K562 (cell line): ENCODE data around the gene FBXL13. TPM values are rescaled to one million over a fixed set of nuclear protein-coding genes. Genes with fewer than 3 reads are reported as not detected.

ENCODE experiments used
- ATAC-seq: fragments of 200-7000 bp; cut with Tn5 transposase; 3 replicates; pipeline ENCODE4 v1.9.1; 2020; ENCODE audit warnings: moderate library complexity
- BruUV-seq: library from RNA; stranded (reverse); fragments of 400-500 nt; replicated peaks from 2 replicates; lab custom pipeline; 2021; lab: Mats Ljungman, UMichigan
- CTCF ChIA-PET: fragments of 300-600 bp; formaldehyde crosslinking; extraction: SDS; loops from one replicate; lab custom pipeline; 2021; ENCODE audit warnings: low intra/inter-chr PET ratio; lab: Yijun Ruan, JAX
- POLR2A ChIA-PET: fragments of 300-600, 350-650 bp; sonication (Branson Sonifier 250); formaldehyde crosslinking; extraction: SDS; loops from one replicate; lab custom pipeline; 2021; ENCODE audit warnings: antibody characterized with exemption, inconsistent platforms; lab: Yijun Ruan, JAX
- DNase-seq, 4 experiments: peaks; one replicate each; pipeline versions ENCODE4 v3.0.0 to v3.0.0-alpha.2; 2011 to 2018; ENCODE audit warnings: low spot score in 3 of 4, mixed read lengths in 3 of 4; ENCODE audit errors: extremely low read depth in 1 of 4
- FAIRE-seq: peaks from 2 replicates; lab custom pipeline; 2011; peaks lifted over from hg19 to GRCh38; lab: Jason Lieb, UNC
- H2AFZ ChIP-seq: 2 replicates; pipeline ENCODE4 v1.6.0; 2011; ENCODE audit warnings: low read depth, low read length, control low read depth, inconsistent platforms
- H3K27ac ChIP-seq: fragments of 200-600 bp; 3 replicates; pipeline ENCODE4 v1.8.0; 2011; ENCODE audit warnings: low read depth, mild to moderate bottlenecking, control low read depth, inconsistent platforms, low read length, moderate library complexity, mixed read lengths; ENCODE audit errors: extremely low read depth
- H3K27me3 ChIP-seq, 2 experiments: fragments of 300-600 bp in 1 of 2; 2 replicates in 1 of 2; 3 replicates in 1 of 2; pipeline versions ENCODE4 v1.6.0 to v1.8.0; 2011; ENCODE audit warnings: inconsistent platforms in 2 of 2, low read length in 2 of 2, mild to moderate bottlenecking in 1 of 2, mixed read lengths in 1 of 2, moderate library complexity in 1 of 2; ENCODE audit not compliant: control insufficient read depth in 2 of 2, insufficient read depth in 2 of 2
- H3K36me3 ChIP-seq: fragments of 300-600 bp; 3 replicates; pipeline ENCODE4 v1.8.0; 2011; ENCODE audit warnings: mild to moderate bottlenecking, low read length, inconsistent platforms; ENCODE audit not compliant: control insufficient read depth, insufficient read depth
- H3K4me1 ChIP-seq, 2 experiments: fragments of 200-600 bp in 1 of 2; replicated peaks in 1 of 2; 2 replicates in 1 of 2; 3 replicates in 1 of 2; pipeline versions ENCODE4 v1.5.1 to v1.8.0; 2011; ENCODE audit warnings: inconsistent platforms in 2 of 2, low read length in 2 of 2, mild to moderate bottlenecking in 1 of 2, mixed read lengths in 1 of 2, moderate library complexity in 1 of 2; ENCODE audit not compliant: control insufficient read depth in 2 of 2, insufficient read depth in 2 of 2
- H3K4me2 ChIP-seq: 2 replicates; pipeline ENCODE4 v1.6.1; 2011; ENCODE audit warnings: low read length, control low read depth, inconsistent platforms, mixed read lengths; ENCODE audit not compliant: insufficient read depth
- H3K4me3 ChIP-seq: fragments of 200-600 bp; sonication (generic), shearing (Covaris generic); 2 replicates; pipeline ENCODE4 v1.5.1; 2016; ENCODE audit warnings: control low read depth, inconsistent platforms
- H3K79me2 ChIP-seq: fragments of 200-600 bp; 3 replicates; pipeline ENCODE4 v1.8.0; 2011; ENCODE audit warnings: low read length, inconsistent platforms; ENCODE audit not compliant: control insufficient read depth, insufficient read depth
- H3K9ac ChIP-seq, 2 experiments: 2 replicates each; pipeline versions ENCODE4 v1.6.0 to v1.6.1; 2011; ENCODE audit warnings: low read depth in 2 of 2, low read length in 2 of 2, control low read depth in 1 of 2, inconsistent platforms in 1 of 2, mild to moderate bottlenecking in 1 of 2, mixed read lengths in 1 of 2; ENCODE audit not compliant: insufficient read depth in 1 of 2
- H3K9me1 ChIP-seq: one replicate; pipeline ENCODE4 v1.6.0; 2011; ENCODE audit warnings: inconsistent platforms, mild to moderate bottlenecking, low read length, moderate library complexity; ENCODE audit not compliant: control insufficient read depth, insufficient read depth
- H3K9me3 ChIP-seq: replicated peaks from 2 replicates; pipeline ENCODE4 v1.5.1; 2011; ENCODE audit warnings: low read depth, low read length, inconsistent platforms; ENCODE audit not compliant: control insufficient read depth, insufficient read depth
- H4K20me1 ChIP-seq: replicated peaks from 2 replicates; pipeline ENCODE4 v1.6.1; 2011; ENCODE audit warnings: low read length, inconsistent platforms, mixed read lengths; ENCODE audit not compliant: control insufficient read depth, insufficient read depth
- CBX3 ChIP-seq, 2 experiments: IDR thresholded peaks; 1 replicate in 1 of 2; 2 replicates in 1 of 2; pipeline ENCODE4 v1.6.1; 2012; ENCODE audit warnings: inconsistent platforms in 2 of 2, low read length in 2 of 2, borderline replicate concordance in 1 of 2, control low read depth in 1 of 2
- CTBP1 ChIP-seq: fragments of 450-650 bp; IDR thresholded peaks from 2 replicates; pipeline ENCODE4 v1.6.1; 2016; ENCODE audit warnings: borderline replicate concordance
- HNRNPL ChIP-seq: fragments of 200-400 bp; formaldehyde crosslinking; IDR thresholded peaks from 2 replicates; pipeline ENCODE4 v1.6.1; 2017; ENCODE audit warnings: low read depth, mild to moderate bottlenecking, low read length
- HOXB6 ChIP-seq: fragments of 250-450 bp; sonication (Bioruptor Pico); IDR thresholded peaks from 2 replicates; pipeline ENCODE4 v1.5.1; 2022; ENCODE audit warnings: mild to moderate bottlenecking, borderline replicate concordance
- MTA3 ChIP-seq: fragments of 450-650 bp; formaldehyde crosslinking; IDR thresholded peaks from 2 replicates; pipeline ENCODE4 v1.6.1; 2017; ENCODE audit warnings: mild to moderate bottlenecking, borderline replicate concordance
- RAD21 ChIP-seq, 2 experiments: fragments of 250-450 bp in 1 of 2; fragments of 450-650 bp in 1 of 2; sonication (Bioruptor Pico) in 1 of 2; formaldehyde crosslinking in 1 of 2; IDR thresholded peaks in 1 of 2; conservative IDR thresholded peaks in 1 of 2; 2 replicates each; pipeline versions ENCODE4 v1.4.0 to v1.8.0; 2020 to 2022; ENCODE audit warnings: mild to moderate bottlenecking in 2 of 2, moderate library complexity in 1 of 2
- SMC3 ChIP-seq: conservative IDR thresholded peaks from 2 replicates; pipeline ENCODE4 v1.6.1; 2011; ENCODE audit warnings: low read depth, low read length, improper control_type of control experiment; ENCODE audit not compliant: insufficient read depth
- STAG1 ChIP-seq: sonication (generic); formaldehyde crosslinking; IDR thresholded peaks from 2 replicates; pipeline ENCODE4 v1.5.0; 2020; ENCODE audit warnings: missing genetic modification reagents, borderline replicate concordance
- TARDBP ChIP-seq: fragments of 450-650 bp; IDR thresholded peaks from 2 replicates; pipeline ENCODE4 v1.6.1; 2016
- ZNF431 ChIP-seq: sonication (generic); formaldehyde crosslinking; IDR thresholded peaks from 2 replicates; pipeline ENCODE4 v1.8.0; 2022; ENCODE audit warnings: mild to moderate bottlenecking, missing genetic modification reagents
- ZNF695 ChIP-seq: fragments of 450-650 bp; formaldehyde crosslinking; IDR thresholded peaks from 2 replicates; pipeline ENCODE4 v1.4.0; 2020; ENCODE audit warnings: mild to moderate bottlenecking, moderate library complexity
- WGBS: fragments of 100-300 bp; shearing (Covaris generic); methylation state at CpG from one replicate; pipeline ENCODE4 v1.1.6; 2016; ENCODE audit warnings: low coverage, mixed read lengths; ENCODE audit not compliant: insufficient coverage; ENCODE audit errors: missing lambda C conversion rate; 5-methylcytosine and 5-hydroxymethylcytosine counted together
- in situ Hi-C: fragments of 300-500 bp; cut with MboI; formaldehyde crosslinking; loops from 4 replicates; pipeline ENCODE4 v1.15.0; 2018; ENCODE audit warnings: inconsistent platforms, mixed read lengths
- intact Hi-C: fragments of 100-400 bp; cut with micrococcal nuclease; formaldehyde crosslinking; loops from 2 replicates; pipeline ENCODE4 v1.14.2; 2022
- polyA plus RNA-seq, 8 experiments: library from polyadenylated mRNA; depleted of rRNA in 4 of 8; stranded (reverse) in 5 of 8; unstranded in 3 of 8; fragments of >200 nt; fragmentation: Nextera tagmentation in 2 of 8; fragmentation: Illumina TruSeq in 1 of 8; extraction: Ambion mirVana in 2 of 8; extraction: Trizol in 1 of 8; gene quantifications; 2 replicates each; pipeline versions ENCODE4 v1.2.1 to v1.2.3, GENCODE V29; 2011 to 2014; ENCODE audit warnings: inconsistent platforms in 1 of 8, missing spikeins in 1 of 8
- total RNA-seq, 7 experiments: library from RNA; depleted of rRNA in 6 of 7; stranded (reverse); fragments of >200 nt in 6 of 7; fragmentation: Illumina TruSeq in 2 of 7; extraction: Trizol in 2 of 7; gene quantifications; 2 replicates each; pipeline versions ENCODE4 v1.2.1 to v1.2.3, GENCODE V29; 2011 to 2021; ENCODE audit warnings: low replicate concordance in 1 of 7
- TF ChIP-seq, protein P1 (sequence below): IDR thresholded peaks from 2 replicates; pipeline ENCODE4 v1.6.1; 2011; ENCODE audit warnings: borderline replicate concordance, low read depth, mild to moderate bottlenecking, moderate library complexity, low read length; ENCODE audit not compliant: insufficient read depth, poor library complexity, severe bottlenecking
- TF ChIP-seq, protein P2 (sequence below), 3 experiments: IDR thresholded peaks in 2 of 3; conservative IDR thresholded peaks in 1 of 3; 2 replicates each; pipeline ENCODE4 v1.5.1; 2011 to 2012; ENCODE audit warnings: low read length in 3 of 3, mild to moderate bottlenecking in 3 of 3, control low read depth in 2 of 3, improper control_type of control experiment in 1 of 3, inconsistent platforms in 1 of 3, low read depth in 1 of 3, mixed read lengths in 1 of 3, moderate library complexity in 1 of 3; ENCODE audit not compliant: insufficient read depth in 2 of 3
- TF ChIP-seq, protein P3 (sequence below): fragments of 450-650 bp; formaldehyde crosslinking; IDR thresholded peaks from 2 replicates; pipeline ENCODE4 v1.4.0; 2020; ENCODE audit warnings: mild to moderate bottlenecking, moderate library complexity

The FBXL13 gene
- total and polyA plus RNA-seq, 9 of the 15 experiments (the other 6 are each of a cell fraction or from before 2014, with no cell fraction given): 16.3 to 55.0 (median 25.4) TPM

DNA sequence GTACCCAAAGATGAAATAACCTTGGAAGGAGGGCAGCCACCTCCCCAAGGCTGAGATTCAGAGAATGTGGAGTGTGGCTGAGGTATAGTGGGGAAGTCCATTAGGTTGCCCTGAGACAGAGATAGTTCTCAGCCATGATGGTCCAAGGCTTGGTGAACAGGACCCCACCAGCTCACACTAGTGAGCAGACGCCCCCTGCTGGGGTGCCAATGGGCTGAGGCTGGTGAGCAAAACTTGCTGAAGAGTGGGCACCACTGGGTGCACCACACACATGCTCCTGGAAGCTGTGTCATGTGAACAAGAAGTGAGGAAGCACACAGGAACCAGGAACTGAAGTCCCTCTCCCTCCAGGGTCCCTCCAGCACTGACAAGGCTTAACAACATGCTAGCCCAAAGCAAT is 8.9 kb downstream of the FBXL13 start:
- Histone ChIP-seq H3K9me3 (no peaks in the 10 kb centered on the region), H3K4me3 (no peak overlapping the region), H3K27ac (no peak overlapping the region), H3K9ac (no peak overlapping the region), H3K36me3 (no peaks in the 10 kb centered on the region), H3K4me2 (no peak overlapping the region), H3K4me1 (no peaks in the 10 kb centered on the region), H3K27me3 (no peaks in the 10 kb centered on the region), H4K20me1 (no peaks in the 10 kb centered on the region), H3K79me2 (no peaks in the 10 kb centered on the region), H3K9me1 (no peaks in the 10 kb centered on the region), H2AFZ (peak overlapping the region; percentile 17; the same call in 1 of the 2 replicates)
- 0% methylated on average over 1 of the region's 1 CpG for WGBS
- ATAC-seq (peak; percentile 82), DNase-seq (peak; percentile 34 to 69 (median 48)), FAIRE-seq (peak; percentile 6)
- intact Hi-C loops: loop anchor here (10.0 kb wide), 1 partner anchor 339 kb away; no protein-coding TSS in a partner anchor
- ChIA-PET CTCF (no interaction called here), POLR2A (no interaction called here)
- no TSS peak for BruUV-seq
- in situ Hi-C loops: loop anchor here (5.0 to 25.0 kb wide), 2 partner anchors 313 to 578 kb away; partner anchors contain the start of gene POLR2J
- TF ChIP-seq, protein P1, sequence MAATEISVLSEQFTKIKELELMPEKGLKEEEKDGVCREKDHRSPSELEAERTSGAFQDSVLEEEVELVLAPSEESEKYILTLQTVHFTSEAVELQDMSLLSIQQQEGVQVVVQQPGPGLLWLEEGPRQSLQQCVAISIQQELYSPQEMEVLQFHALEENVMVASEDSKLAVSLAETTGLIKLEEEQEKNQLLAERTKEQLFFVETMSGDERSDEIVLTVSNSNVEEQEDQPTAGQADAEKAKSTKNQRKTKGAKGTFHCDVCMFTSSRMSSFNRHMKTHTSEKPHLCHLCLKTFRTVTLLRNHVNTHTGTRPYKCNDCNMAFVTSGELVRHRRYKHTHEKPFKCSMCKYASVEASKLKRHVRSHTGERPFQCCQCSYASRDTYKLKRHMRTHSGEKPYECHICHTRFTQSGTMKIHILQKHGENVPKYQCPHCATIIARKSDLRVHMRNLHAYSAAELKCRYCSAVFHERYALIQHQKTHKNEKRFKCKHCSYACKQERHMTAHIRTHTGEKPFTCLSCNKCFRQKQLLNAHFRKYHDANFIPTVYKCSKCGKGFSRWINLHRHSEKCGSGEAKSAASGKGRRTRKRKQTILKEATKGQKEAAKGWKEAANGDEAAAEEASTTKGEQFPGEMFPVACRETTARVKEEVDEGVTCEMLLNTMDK: peak; percentile 86
- TF ChIP-seq RAD21 (CRISPR knock-in tag; conservative IDR thresholded peaks at IDR 0.05 in 1 of 2, IDR thresholded peaks at IDR 0.05 in 1 of 2): peak; percentile 39 to 74; a peak in 3 of 4 replicates
- TF ChIP-seq, protein P2, sequence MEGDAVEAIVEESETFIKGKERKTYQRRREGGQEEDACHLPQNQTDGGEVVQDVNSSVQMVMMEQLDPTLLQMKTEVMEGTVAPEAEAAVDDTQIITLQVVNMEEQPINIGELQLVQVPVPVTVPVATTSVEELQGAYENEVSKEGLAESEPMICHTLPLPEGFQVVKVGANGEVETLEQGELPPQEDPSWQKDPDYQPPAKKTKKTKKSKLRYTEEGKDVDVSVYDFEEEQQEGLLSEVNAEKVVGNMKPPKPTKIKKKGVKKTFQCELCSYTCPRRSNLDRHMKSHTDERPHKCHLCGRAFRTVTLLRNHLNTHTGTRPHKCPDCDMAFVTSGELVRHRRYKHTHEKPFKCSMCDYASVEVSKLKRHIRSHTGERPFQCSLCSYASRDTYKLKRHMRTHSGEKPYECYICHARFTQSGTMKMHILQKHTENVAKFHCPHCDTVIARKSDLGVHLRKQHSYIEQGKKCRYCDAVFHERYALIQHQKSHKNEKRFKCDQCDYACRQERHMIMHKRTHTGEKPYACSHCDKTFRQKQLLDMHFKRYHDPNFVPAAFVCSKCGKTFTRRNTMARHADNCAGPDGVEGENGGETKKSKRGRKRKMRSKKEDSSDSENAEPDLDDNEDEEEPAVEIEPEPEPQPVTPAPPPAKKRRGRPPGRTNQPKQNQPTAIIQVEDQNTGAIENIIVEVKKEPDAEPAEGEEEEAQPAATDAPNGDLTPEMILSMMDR (IDR thresholded peaks at IDR 0.05 in 2 of 3, conservative IDR thresholded peaks at IDR 0.05 in 1 of 3; ENCODE audit: insufficient read depth in 2 of 3, low read depth in 1 of 3, low read length in 3 of 3): peak; percentile 65 to 83 (median 71)
- TF ChIP-seq HOXB6 (CRISPR knock-in tag): no peak
- no peak for TF ChIP-seq ZNF431
- TF ChIP-seq MTA3: 0 out of 2 replicates have a peak, but pooled peaks have one; percentile 59
- peak; percentile 71 for TF ChIP-seq SMC3
- TF ChIP-seq CBX3 (IDR thresholded peaks at IDR 0.05; ENCODE audit: borderline replicate concordance in 1 of 2, low read length in 2 of 2): no peak
- TF ChIP-seq HNRNPL: peak; percentile 58; the same call in 1 of the 2 replicates
- no peak for TF ChIP-seq ZNF695 (CRISPR knock-in tag)
- TF ChIP-seq TARDBP: no peak
- TF ChIP-seq, protein P3, sequence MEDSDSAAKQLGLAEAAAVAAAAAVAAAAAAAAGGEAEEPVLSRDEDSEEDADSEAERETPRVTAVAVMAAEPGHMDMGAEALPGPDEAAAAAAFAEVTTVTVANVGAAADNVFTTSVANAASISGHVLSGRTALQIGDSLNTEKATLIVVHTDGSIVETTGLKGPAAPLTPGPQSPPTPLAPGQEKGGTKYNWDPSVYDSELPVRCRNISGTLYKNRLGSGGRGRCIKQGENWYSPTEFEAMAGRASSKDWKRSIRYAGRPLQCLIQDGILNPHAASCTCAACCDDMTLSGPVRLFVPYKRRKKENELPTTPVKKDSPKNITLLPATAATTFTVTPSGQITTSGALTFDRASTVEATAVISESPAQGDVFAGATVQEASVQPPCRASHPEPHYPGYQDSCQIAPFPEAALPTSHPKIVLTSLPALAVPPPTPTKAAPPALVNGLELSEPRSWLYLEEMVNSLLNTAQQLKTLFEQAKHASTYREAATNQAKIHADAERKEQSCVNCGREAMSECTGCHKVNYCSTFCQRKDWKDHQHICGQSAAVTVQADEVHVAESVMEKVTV (CRISPR knock-in tag): 0 out of 2 replicates have a peak, but pooled peaks have one; percentile 15
- TF ChIP-seq STAG1 (CRISPR knock-in tag): peak; percentile 49; the same call in 1 of the 2 replicates
- peak; percentile 38; the same call in 1 of the 2 replicates for TF ChIP-seq CTBP1
